SIG-M5 treated with dmso at 0.1 percent for 504 hours (cell line): ENCODE results near the gene ATRN.

Experiments
- DNase-seq: peaks from one replicate; lab custom pipeline; 2025; ENCODE audit not compliant: unreplicated experiment; lab: John Stamatoyannopoulos, UW

Gene ATRN

DNA sequence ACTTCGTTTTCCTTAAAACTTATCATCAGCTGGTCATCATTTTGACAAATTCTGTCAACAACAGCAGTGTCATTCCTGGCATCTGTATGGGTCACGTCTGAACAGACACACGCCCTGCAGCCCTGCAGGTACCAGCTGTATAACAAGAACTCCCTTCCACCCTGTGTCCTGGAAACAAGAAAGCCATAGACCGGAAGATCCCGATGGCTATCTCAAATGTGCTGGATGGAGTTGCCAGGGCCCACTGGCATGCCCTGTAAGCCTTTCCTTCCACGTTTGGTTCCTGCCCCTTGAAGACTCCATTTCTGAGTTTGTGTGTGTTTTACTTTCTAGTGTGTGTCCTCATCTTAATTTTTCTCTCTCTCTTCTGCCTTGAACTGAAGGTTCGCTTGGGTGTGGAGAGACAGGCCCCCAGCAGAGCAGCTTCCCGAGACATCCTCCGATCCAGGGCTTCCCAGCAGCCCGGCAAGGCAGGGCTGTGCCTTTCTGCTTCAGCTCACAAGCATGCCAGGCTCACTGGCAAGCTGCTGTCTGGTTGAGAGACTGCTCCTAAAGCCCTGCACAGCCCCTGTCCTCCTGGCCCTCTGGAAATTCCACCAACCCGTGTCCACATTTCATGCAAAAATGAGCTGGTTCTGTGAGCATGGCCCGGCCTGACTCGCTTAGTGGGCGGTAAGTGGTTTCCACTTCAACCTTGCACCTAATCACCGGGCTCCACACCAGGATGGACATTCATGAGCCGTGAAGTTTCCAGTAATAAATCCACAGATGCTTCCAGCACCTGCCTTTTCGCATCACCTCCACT lies 183.7 kb downstream of the ATRN start:
- DNase-seq: no peak

- no peak for DNase-seq
Measured at GRCh38 chr20:3655131-3655405, 184.2 kb downstream of the ATRN start.

GRCh38 chr20:3658019-3658715 lies 187.3 kb downstream of the ATRN start:
- DNase-seq: no peak

DNA sequence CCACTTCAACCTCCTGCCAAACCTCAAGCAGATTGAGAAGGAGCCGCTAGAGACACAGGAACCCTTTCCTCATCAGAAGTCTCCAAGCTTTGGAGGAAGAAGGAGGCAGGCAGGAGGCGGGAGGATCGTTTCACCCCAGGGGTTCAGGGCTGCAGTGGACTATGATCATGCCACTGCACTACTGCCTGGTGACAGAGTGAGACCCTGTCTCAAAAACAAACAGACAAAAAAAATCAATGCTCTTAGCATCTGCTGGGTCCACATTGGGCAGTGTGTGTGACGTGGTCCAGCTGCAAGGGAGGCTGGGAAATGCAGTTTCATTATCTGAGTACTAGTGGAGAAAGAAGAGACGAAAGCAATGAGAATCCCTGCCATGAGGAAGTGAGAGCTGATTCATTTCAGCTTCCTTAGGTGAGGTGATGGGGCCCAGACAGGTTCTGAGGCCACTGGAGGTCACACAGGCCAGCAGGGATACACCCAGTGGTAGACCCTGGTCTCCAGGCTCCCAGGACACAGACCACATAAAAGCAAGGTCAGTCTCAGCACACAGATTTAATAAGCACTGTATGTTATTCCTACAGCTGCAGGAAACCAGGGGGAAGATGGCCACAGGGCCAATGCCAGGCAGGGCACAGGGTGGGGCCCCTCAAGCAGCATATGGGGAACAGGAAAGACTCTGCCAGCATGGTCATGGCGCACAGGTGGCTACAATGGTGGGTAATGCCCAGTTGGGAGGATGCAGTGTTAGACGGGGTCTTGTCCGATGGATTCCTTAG lies 188.1 kb downstream of the ATRN start:
- DNase-seq: peak; percentile 74

- no peak for DNase-seq
Measured at GRCh38 chr20:3659492-3660261, 188.9 kb downstream of the ATRN start.

DNA sequence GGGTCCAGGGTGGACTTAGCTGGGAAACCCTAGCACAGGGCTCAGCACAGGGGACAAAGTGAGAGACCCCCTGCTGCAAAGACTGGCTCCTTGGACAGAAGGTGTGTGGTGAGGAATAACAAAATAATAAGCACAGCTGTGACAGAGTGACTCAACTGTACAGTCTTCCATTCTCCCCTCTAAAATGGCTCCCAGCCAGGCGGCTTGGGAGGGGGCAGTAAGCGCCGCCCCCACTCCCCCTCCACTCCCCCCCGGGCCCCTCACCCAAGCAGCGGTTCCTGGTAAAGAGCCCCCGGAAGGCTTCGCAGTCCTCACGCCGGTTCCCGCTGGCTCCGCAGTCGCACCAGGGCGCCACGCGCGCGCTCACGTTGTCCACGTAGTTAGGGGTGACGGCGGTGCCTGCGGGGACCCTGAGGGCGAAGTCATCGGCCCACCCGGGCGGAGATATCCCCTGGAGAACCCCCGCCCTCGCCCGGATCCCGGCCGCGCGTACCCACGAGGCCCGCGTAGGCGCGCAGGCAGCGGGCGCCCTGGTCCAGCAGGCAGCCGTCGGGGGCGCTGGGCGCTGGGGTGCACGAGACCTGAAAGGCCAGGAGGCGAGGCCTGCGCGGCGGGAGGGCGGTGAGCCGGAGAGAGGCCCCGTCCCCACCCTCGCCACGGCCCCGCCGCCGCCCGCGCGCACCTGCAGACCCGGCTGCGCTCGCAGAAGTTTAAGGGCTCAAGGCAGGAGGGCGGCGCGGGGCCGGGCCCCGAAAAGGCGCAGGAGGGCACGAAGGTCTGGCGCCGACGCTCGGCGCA lies 189.6 kb downstream of the ATRN start:
- no peak for DNase-seq

DNA sequence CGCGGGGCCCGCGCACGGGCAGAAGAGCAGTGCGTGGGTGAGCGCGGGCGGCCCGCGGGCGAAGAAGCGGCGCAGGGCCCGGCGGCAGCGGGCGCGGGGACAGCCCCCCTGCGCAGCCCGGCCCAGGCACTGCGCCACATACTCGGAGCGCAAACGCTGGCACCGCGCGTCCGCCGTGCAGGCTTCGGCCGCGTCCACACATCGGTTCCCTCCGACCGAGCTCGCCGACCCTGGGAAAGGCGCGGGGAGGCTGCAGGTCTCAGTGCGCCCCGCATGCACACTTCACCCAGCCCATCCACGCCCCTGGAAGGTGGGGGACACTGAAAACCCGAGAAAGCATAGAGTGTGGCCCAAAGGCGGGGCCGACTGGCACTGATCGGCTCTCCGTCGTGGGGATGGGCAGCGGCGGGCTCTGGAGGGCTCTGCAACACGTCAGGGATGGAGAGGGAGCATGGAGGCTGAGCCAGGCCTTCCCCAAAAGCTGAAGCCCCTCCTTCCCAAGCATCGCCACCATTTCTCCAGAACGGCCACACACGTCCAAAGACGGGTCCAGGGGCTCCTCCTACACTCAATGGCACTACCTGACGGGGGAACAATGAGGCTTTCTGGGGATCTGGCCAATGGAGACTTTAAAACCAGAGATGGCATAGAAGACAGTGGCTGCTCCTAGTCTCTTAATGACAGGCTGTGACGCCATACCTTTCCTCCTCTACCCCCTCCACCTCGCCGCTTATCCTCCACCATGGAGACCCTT lies 190.4 kb downstream of the ATRN start:
- DNase-seq: no peak

DNA sequence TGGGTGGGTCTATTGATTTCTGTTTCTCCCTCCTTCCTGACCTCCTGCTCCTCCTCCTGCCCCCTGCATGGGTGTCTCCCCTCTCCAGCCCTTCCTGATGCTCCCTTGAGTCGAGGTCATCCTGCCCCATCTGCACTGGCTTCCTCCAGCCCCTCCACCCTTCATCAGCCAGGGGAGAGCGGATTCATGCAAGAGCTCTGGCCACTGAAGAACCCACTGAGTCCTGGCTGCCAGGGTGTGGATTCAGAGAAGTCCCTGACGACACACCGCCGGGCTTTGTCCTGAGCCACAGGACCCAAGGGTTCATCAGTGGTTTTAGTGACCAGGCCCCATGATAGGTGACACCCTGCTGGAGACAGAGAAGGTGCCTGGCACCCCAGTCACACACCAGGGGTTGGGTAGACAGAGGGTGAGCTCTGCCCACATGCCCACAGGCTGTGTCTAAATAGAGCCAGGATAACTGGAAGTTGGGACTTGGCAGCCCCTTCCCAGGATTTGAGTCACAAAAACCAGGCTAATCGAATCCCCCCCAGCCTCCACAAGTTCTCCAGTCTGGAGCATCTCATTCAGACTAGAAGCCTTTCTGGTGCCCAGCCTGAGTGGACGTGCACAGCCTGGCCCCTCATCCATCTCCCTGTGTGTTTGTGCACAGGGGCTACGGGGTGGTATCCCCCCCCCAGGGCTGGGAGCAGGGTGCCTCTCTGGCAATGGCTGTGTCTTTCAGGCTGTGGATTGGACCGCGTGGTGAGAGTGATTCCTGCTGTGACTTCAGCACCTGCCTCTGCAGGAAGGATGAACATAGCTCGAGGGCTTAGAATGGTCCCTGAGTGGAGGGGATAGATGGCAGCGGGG lies 191.2 kb downstream of the ATRN start:
- DNase-seq: no peak

- no peak for DNase-seq
Measured at GRCh38 chr20:3663031-3663701, 192.3 kb downstream of the ATRN start, which contains the start of gene GFRA4. TSS of gene GFRA4 (minus strand) at chr20:3663399. CDS start at chr20:3663399, 0 bp downstream.

DNA sequence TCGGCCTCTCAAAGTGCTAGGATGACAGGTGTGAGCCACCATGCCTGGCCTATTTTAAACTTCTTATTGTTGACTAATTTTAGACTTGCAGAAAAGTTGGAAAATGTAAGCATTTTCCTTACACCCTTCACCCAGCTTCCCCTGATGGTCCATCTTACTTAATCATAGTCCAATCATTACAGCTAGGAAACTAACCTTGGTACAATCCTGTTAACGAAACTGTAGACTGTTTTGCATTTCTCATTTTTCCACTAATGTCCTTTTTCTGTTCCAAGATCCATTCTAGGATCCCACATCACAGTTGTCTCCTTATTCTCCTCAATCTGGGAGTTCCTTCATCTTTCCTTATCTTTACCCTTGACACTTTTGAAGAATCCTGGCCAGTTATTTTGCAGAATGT lies 193.0 kb downstream of the ATRN start:
- DNase-seq: no peak

DNA sequence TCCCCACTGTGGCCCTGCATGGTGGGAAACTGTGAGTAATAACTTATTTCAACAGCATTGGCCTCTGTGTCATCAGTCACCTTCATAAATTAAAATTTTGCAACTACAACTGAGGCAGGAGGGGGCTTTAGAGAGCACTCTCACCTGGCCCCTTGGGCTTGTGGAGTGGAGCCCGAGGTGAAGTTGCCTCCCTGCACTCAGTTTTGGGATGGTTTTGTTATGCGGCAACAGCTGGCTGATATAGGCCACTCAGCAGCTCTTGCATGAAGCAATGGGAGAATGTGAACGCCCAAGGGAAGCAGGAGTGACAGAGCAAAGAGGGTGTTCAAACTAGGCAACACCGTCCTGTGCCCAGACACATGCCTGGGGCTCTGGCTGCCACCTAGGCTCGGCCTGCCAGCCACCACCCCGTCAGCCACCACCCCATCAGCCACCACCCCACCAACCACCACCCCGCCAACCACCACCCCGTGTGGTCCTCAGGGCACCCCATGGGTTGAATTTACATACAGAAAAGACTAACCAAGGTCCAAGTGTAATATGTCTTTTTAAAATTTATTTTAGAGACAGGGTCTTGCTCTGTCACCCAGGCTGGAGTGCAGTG lies 196.7 kb downstream of the ATRN start:
- DNase-seq: no peak

DNA sequence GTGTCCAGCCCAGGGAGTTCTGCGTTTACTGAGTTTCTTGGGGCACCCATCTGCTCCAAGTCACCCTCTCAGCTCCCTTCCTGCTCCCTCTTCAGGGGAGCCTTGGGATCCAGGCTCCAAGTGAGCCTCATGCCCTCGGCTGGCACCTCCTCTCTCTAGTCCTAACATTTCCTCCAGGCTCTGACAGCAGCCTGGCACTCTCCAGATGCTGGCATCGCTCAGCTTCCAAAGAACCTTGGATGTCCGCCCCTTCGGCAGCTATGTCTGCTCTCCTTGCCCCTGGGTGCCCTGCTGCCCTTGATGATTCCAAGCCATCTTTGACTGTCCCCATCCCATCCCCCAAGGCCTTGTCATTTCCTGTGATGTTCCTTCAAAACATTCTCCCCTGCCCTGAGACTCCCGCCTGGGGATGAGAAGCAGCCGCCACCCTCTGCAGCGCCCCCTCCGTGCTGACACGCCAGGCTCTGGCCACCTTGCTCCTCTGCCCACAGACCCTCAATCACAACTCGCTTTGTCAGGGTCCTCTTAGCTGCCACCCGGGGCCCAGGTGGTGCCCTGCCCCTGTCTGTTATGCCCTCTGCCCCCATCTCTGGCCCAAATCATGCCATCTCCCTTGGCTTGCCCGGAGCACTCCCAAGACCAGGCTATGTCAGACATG lies 199.0 kb downstream of the ATRN start:
- no peak for DNase-seq

DNA sequence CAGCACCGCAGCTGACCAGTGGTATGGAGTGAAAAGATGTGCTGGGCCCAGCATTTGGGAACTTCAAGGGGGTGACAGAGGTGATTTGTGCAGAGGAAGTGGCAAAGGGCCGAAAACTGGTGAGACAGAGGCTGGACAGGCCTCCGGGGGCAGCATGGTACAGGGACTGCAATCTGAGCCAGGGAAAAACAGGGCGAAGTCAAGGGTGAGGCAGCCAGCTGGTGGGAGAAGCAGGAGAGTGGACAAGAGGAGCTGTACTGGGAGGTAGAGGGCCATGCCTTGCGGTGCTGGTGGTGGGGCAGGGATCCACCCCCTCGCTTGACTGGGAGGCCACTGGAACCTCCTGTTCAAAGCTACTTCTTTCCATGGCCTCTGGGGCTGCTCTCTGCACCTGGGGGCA lies 199.7 kb downstream of the ATRN start:
- no peak for DNase-seq

GRCh38 chr20:3670945-3671344 lies 200.1 kb downstream of the ATRN start:
- no peak for DNase-seq

- no peak for DNase-seq
Measured at GRCh38 chr20:3671986-3672546, 201.2 kb downstream of the ATRN start.

GRCh38 chr20:3672547-3673171 lies 201.8 kb downstream of the ATRN start:
- peak; percentile 20 for DNase-seq
